T-helper 2 cell treated with Interferon-gamma antibody and Interleukin-4, amounts not matched to agents 5 μg/mL and 100 μg/mL, for 36 hours (primary cell): ENCODE results near the gene CEMIP2.

Experiments used
- DNase-seq: peaks from one replicate; pipeline ENCODE4 v3.0.0; 2021; ENCODE audit warnings: low spot score
- H3K27ac Mint-ChIP-seq: one replicate; pipeline ENCODE4 v1.8.0; 2021; ENCODE audit warnings: mild to moderate bottlenecking, mixed read lengths
- H3K27me3 Mint-ChIP-seq: one replicate; pipeline ENCODE4 v1.8.0; 2021; ENCODE audit warnings: low read depth, mixed read lengths
- H3K36me3 Mint-ChIP-seq: one replicate; pipeline ENCODE4 v1.8.0; 2021; ENCODE audit warnings: low read depth, mixed read lengths
- H3K4me1 Mint-ChIP-seq: one replicate; pipeline ENCODE4 v1.8.0; 2021; ENCODE audit warnings: low read depth, mixed read lengths
- H3K4me3 Mint-ChIP-seq: one replicate; pipeline ENCODE4 v1.8.0; 2022; ENCODE audit warnings: mild to moderate bottlenecking, moderate library complexity, mixed read lengths
- H3K9me3 Mint-ChIP-seq: one replicate; pipeline ENCODE4 v1.8.0; 2021; ENCODE audit warnings: mixed read lengths

Gene CEMIP2

DNA sequence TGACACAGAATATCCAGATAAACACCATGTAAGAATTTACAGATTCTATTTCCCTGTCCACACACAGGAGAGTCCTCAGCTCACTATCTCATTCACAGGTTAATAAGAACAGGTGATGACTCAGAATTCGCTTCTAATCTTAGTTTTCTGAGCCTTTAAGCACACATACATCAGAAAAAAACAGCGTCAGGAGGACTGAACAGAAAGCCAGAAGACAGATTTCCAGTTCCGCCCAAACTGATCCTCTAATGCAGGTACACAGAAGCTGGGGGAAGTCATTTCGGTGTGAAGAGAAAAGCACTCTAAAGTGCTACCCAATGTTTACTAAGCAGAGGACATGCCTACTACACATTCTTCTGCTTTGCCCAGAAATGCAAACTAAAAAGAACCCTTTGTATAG, 1.6 kb downstream of the CEMIP2 start:
- DNase-seq, result peak; percentile 16
- H3K27me3 Mint-ChIP-seq, result no peaks in the 10 kb centered on the region
- peaks cover 9% of the 10 kb centered on the region for H3K36me3 Mint-ChIP-seq
- H3K27ac Mint-ChIP-seq, result peak overlapping the region; percentile 95
- H3K9me3 Mint-ChIP-seq, result no peaks in the 10 kb centered on the region
- peaks cover 51% of the 10 kb centered on the region for H3K4me1 Mint-ChIP-seq
- peak overlapping the region; percentile 96 for H3K4me3 Mint-ChIP-seq

DNA sequence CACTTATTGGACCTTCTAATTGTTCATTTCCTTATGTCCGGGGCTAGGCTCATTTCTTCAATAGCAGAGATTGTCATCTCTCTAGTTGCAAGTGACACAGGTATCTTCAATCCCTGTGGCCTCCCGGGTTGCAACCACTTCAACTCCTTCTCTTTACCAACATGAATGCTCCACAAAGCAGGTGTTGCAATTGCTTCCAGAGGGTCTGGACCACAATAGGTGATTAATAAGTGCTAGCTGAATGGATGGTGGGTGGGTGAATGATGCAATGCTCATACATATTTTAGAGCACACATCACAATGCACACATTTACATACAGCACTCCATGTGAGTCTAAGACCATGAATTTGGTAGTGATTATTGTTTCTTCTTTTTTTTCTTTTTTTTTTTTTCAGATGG, 2.6 kb downstream of the CEMIP2 start:
- Mint-ChIP-seq H3K36me3 (peaks cover 13% of the 10 kb centered on the region), H3K27ac (peak overlapping the region; percentile 73)

DNA sequence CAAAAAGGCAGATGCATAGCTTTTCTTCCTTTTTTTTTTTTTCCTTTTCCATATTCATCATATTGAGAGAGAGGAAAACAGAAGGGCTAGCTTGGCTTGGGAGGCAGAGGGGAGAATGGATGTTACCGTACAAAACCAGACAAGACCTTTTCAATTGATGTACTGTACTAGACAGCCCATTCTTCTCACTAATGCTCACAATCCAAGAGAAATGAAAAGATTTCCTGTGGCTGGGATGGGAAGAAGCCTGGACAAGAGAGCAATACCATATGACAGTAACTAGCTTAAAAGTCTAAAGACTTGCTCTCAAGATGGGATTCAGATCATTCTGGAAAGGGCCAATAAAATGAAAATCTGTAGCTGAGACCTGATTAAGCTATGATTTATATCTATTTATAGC, 3.4 kb downstream of the CEMIP2 start:
- peak overlapping the region; percentile 84 for H3K4me3 Mint-ChIP-seq
- peak overlapping the region; percentile 50 for H3K27ac Mint-ChIP-seq
- H3K9me3 Mint-ChIP-seq, result no peaks in the 10 kb centered on the region
- DNase-seq, result no peak
- no peaks in the 10 kb centered on the region for H3K27me3 Mint-ChIP-seq
- peaks cover 58% of the 10 kb centered on the region for H3K4me1 Mint-ChIP-seq
- H3K36me3 Mint-ChIP-seq, result peaks cover 15% of the 10 kb centered on the region

More for the DNA sequence above, 2.6 kb downstream of the CEMIP2 start:
- no peak for DNase-seq
- H3K9me3 Mint-ChIP-seq, result no peaks in the 10 kb centered on the region
- peaks cover 59% of the 10 kb centered on the region for H3K4me1 Mint-ChIP-seq
- peak overlapping the region; percentile 84 for H3K4me3 Mint-ChIP-seq
- no peaks in the 10 kb centered on the region for H3K27me3 Mint-ChIP-seq

DNA sequence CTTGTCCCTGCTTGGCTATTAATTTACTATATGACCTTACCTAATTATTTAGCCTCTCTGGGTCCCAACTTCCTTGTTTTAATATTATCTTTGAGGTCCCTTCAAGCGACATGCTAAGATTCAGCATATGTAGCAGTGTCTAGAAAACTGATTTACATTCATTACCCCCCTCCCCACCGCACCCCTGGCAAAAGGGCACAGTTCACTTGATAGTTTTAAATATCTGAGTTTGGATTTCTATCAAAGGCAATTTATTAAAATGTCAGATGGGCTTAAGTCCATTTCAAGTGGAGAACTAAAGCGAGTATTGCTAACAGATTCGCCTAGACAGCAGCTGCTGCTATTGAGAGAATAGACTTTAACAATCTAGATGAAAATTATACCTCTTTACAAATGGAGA, 3.9 kb downstream of the CEMIP2 start:
- Mint-ChIP-seq H3K27ac (peak overlapping the region; percentile 50), H3K4me3 (peak overlapping the region; percentile 84), H3K27me3 (no peaks in the 10 kb centered on the region), H3K36me3 (peaks cover 16% of the 10 kb centered on the region), H3K9me3 (no peaks in the 10 kb centered on the region), H3K4me1 (peaks cover 56% of the 10 kb centered on the region)
- DNase-seq, result no peak

- H3K4me1 Mint-ChIP-seq, result peaks cover 61% of the 10 kb centered on the region
- no peak for DNase-seq
- H3K27me3 Mint-ChIP-seq, result no peaks in the 10 kb centered on the region
- no peaks in the 10 kb centered on the region for H3K9me3 Mint-ChIP-seq
- peak overlapping the region; percentile 59 for H3K4me3 Mint-ChIP-seq
- H3K27ac Mint-ChIP-seq, result peak overlapping the region; percentile 50
- peaks cover 18% of the 10 kb centered on the region for H3K36me3 Mint-ChIP-seq
Observed at GRCh38 chr9:71763832-71764231, 4.5 kb downstream of the CEMIP2 start.

- Mint-ChIP-seq H3K27ac (peak overlapping the region; percentile 19), H3K36me3 (peaks cover 21% of the 10 kb centered on the region), H3K4me1 (peaks cover 63% of the 10 kb centered on the region), H3K9me3 (no peaks in the 10 kb centered on the region), H3K27me3 (no peaks in the 10 kb centered on the region), H3K4me3 (peak overlapping the region; percentile 49)
- no peak for DNase-seq
Observed at GRCh38 chr9:71762900-71763653, 5.2 kb downstream of the CEMIP2 start.

GRCh38 chr9:71761938-71762353, 6.4 kb downstream of the CEMIP2 start:
- Mint-ChIP-seq H3K4me3 (no peak overlapping the region), H3K27ac (no peak overlapping the region), H3K27me3 (no peaks in the 10 kb centered on the region), H3K4me1 (peaks cover 64% of the 10 kb centered on the region), H3K36me3 (peaks cover 20% of the 10 kb centered on the region), H3K9me3 (no peaks in the 10 kb centered on the region)
- no peak for DNase-seq

DNA sequence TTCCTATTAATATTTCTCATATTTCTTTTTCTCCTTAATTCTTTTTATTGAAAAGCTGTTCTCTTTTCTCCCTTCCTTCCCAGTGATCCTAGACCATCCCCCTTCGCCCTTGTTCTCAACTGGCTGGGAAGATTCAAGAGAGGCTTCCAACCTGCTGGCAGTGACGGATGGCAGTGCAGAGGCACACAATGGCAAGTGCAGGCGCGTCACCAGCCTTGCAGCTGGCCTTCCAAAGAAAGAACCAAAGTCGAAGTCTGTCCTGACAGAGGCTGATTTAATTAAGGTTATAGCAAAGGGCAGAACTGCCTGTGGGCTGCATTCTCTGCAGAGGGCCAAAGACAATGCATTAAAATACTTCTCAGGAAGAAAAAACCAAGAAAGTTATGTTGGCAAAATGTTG, 7.4 kb downstream of the CEMIP2 start:
- no peaks in the 10 kb centered on the region for H3K27me3 Mint-ChIP-seq
- H3K36me3 Mint-ChIP-seq, result peaks cover 21% of the 10 kb centered on the region
- H3K9me3 Mint-ChIP-seq, result no peaks in the 10 kb centered on the region
- DNase-seq, result no peak
- no peak overlapping the region for H3K4me3 Mint-ChIP-seq
- no peak overlapping the region for H3K27ac Mint-ChIP-seq
- peaks cover 62% of the 10 kb centered on the region for H3K4me1 Mint-ChIP-seq

DNA sequence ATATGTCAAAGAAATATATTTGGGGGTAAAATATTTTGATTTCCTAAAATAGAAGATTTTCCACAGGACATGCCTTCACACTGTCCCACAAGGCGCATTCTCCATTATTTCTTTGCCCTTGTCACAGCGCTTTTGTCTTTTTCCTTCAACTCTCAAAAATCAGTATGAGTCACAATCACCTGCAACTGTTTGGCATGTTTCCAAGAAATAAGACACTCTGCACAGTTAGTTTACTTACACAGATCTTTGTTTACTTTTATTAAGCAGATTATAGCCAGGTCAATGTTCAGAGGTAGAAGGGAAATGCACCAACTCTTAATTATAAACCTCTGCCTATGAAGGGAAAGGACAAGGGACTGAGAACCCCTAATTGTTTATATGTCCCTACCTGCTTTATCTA, 9.5 kb downstream of the CEMIP2 start:
- Mint-ChIP-seq H3K27me3 (no peaks in the 10 kb centered on the region), H3K36me3 (peaks cover 19% of the 10 kb centered on the region), H3K4me3 (no peak overlapping the region), H3K9me3 (no peaks in the 10 kb centered on the region), H3K4me1 (peaks cover 45% of the 10 kb centered on the region), H3K27ac (no peak overlapping the region)
- DNase-seq, result no peak

DNA sequence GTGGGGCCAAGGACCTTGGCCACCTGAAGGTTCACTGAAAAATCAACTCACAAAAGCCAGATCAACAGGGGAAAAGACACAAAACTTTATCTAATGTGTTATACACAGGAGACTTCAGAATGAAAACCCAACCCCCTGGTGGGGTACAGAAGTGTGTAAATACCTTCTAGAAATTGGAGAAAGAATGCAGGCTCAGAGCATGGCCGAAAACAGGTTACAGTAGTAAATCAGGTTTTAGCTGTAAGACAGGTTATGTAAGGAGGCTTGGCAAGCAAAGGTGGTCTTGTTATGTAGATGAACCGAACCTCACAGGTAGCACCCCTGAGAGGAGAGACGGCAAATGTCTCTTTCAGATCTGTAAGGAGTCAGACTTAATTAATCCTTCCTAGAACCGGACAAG, 10.0 kb downstream of the CEMIP2 start:
- Mint-ChIP-seq H3K4me3 (no peak overlapping the region), H3K27ac (no peak overlapping the region), H3K36me3 (peaks cover 19% of the 10 kb centered on the region), H3K9me3 (no peaks in the 10 kb centered on the region), H3K27me3 (no peaks in the 10 kb centered on the region), H3K4me1 (peaks cover 40% of the 10 kb centered on the region)
- DNase-seq, result no peak

GRCh38 chr9:71756753-71757152, 11.6 kb downstream of the CEMIP2 start:
- Mint-ChIP-seq H3K4me3 (no peak overlapping the region), H3K27ac (no peak overlapping the region), H3K36me3 (peaks cover 15% of the 10 kb centered on the region), H3K9me3 (no peaks in the 10 kb centered on the region), H3K27me3 (no peaks in the 10 kb centered on the region), H3K4me1 (peaks cover 37% of the 10 kb centered on the region)
- DNase-seq, result no peak

- DNase-seq, result no peak
- Mint-ChIP-seq H3K36me3 (peaks cover 15% of the 10 kb centered on the region), H3K9me3 (no peaks in the 10 kb centered on the region), H3K27me3 (no peaks in the 10 kb centered on the region), H3K27ac (no peak overlapping the region), H3K4me3 (no peak overlapping the region), H3K4me1 (peaks cover 31% of the 10 kb centered on the region)
Observed at GRCh38 chr9:71755869-71756268, 12.4 kb downstream of the CEMIP2 start.

DNA sequence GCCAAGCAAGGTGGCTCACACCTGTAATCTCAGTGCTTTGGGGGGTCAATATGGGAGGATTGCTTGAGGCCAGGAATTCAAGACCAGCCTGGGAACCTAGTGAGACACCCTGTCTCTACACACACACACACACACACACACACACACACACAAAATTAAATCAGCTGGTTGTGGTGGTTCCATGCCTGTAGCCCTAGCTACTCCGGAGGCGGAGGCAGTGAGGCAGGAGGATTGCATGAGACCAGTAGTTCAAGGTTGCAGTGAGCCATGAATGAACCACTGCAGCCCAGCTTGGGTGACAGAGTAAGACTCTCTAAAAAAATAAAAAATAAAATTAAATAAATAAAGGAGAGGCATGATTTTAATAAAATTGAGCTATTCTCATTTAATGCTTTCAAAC, 13.1 kb downstream of the CEMIP2 start:
- no peak overlapping the region for H3K27ac Mint-ChIP-seq
- no peak overlapping the region for H3K4me3 Mint-ChIP-seq
- no peak for DNase-seq
- no peaks in the 10 kb centered on the region for H3K27me3 Mint-ChIP-seq
- peaks cover 27% of the 10 kb centered on the region for H3K4me1 Mint-ChIP-seq
- no peaks in the 10 kb centered on the region for H3K9me3 Mint-ChIP-seq
- H3K36me3 Mint-ChIP-seq, result peaks cover 11% of the 10 kb centered on the region

DNA sequence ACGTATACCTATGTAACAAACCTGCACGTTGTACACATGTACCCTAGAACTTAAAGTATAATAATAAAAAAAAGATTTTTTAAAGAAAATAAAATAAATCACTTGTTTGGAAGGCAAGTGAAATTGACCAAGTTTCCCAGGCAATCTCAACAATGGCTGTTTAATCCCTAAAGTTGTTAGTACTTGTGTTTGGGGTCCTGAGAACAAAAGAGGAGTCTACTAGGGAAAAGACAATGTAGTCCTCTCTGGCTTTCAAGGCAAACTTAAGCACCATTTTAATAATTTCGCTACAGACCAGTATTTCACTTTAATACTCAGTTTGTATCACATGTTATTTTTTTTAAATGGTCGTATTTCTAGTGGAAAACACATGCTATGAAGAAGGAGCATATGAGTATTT, 14.2 kb downstream of the CEMIP2 start:
- no peaks in the 10 kb centered on the region for H3K27me3 Mint-ChIP-seq
- H3K36me3 Mint-ChIP-seq, result peaks cover 14% of the 10 kb centered on the region
- no peak overlapping the region for H3K4me3 Mint-ChIP-seq
- H3K9me3 Mint-ChIP-seq, result no peaks in the 10 kb centered on the region
- peaks cover 23% of the 10 kb centered on the region for H3K4me1 Mint-ChIP-seq
- DNase-seq, result no peak
- no peak overlapping the region for H3K27ac Mint-ChIP-seq

DNA sequence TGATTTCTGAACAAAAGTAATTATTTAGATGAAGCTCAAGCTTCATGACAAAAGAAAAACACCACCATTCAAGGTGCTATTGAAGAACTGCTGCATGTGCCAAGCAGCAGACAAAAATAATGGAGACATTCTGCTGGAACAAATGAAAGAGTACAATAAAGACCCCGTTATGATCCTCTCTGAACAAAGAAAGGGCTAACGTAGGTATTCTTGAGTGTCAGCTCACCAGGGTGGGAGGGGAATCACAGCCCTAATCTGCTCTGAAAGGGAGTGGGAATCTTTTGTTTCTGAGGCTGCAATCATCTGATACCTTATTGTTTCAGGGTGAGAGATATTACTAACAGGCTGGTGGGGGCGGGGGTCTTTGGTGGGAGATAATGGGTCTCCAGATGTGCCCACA, 15.4 kb downstream of the CEMIP2 start:
- no peak for DNase-seq
- H3K27me3 Mint-ChIP-seq, result no peaks in the 10 kb centered on the region
- no peak overlapping the region for H3K27ac Mint-ChIP-seq
- peaks cover 20% of the 10 kb centered on the region for H3K36me3 Mint-ChIP-seq
- H3K4me1 Mint-ChIP-seq, result peaks cover 21% of the 10 kb centered on the region
- no peaks in the 10 kb centered on the region for H3K9me3 Mint-ChIP-seq
- H3K4me3 Mint-ChIP-seq, result no peak overlapping the region
